ENCODE measurements around the gene PUS3.

The PUS3 gene

GRCh38 chr11:125934473-125934872 is 31.5 kb upstream of the PUS3 start:
- no peaks in the 10 kb centered on the region for H3F3A ChIP-seq (ENCODE audit: control insufficient read depth, insufficient read depth)
- H3K9me3 ChIP-seq (ENCODE audit: control insufficient read depth, insufficient read depth, low read length), result no peaks in the 10 kb centered on the region
- no peaks in the 10 kb centered on the region for H3K79me2 ChIP-seq (ENCODE audit: control insufficient read depth, low read length)
- H3K27me3 ChIP-seq (ENCODE audit: control insufficient read depth, low read length), result peaks cover 21% of the 10 kb centered on the region
- H3K36me3 ChIP-seq (ENCODE audit: control insufficient read depth, low read length), result no peaks in the 10 kb centered on the region
- TF ChIP-seq CTCF (IDR thresholded peaks at IDR 0.05; ENCODE audit: low read depth, low read length, poor library complexity, severe bottlenecking) (no peak), EZH2phosphoT487 (IDR thresholded peaks at IDR 0.05; ENCODE audit: borderline replicate concordance, low read length) (no peak)
- no peaks in the 10 kb centered on the region for H4K20me1 ChIP-seq (ENCODE audit: control insufficient read depth, insufficient read depth, low read depth, low read length)
- no peak overlapping the region for H3K4me3 ChIP-seq (ENCODE audit: low read length)
- no peak overlapping the region for H3K4me2 ChIP-seq (ENCODE audit: low read length)
- H3K4me1 ChIP-seq (ENCODE audit: control insufficient read depth, low read length), result peaks cover 2% of the 10 kb centered on the region; the same call in 1 of the 2 replicates
- H3K9me2 ChIP-seq (replicated peaks; ENCODE audit: control insufficient read depth, low read length), result no peaks in the 10 kb centered on the region
- H3K27ac ChIP-seq (ENCODE audit: low read depth, low read length), result no peak overlapping the region

- no peaks in the 10 kb centered on the region for H3K36me3 ChIP-seq (ENCODE audit: control insufficient read depth, low read length)
- H3K27ac ChIP-seq (ENCODE audit: low read depth, low read length), result no peak overlapping the region
- no peaks in the 10 kb centered on the region for H3K9me3 ChIP-seq (ENCODE audit: control insufficient read depth, insufficient read depth, low read length)
- no peak overlapping the region for H3K4me2 ChIP-seq (ENCODE audit: low read length)
- no peaks in the 10 kb centered on the region for H3K79me2 ChIP-seq (ENCODE audit: control insufficient read depth, low read length)
- H4K20me1 ChIP-seq (ENCODE audit: control insufficient read depth, insufficient read depth, low read depth, low read length), result no peaks in the 10 kb centered on the region
- no peaks in the 10 kb centered on the region for H3K4me1 ChIP-seq (ENCODE audit: control insufficient read depth, low read length)
- no peaks in the 10 kb centered on the region for H3K9me2 ChIP-seq (replicated peaks; ENCODE audit: control insufficient read depth, low read length)
- H3K27me3 ChIP-seq (ENCODE audit: control insufficient read depth, low read length), result peaks cover 26% of the 10 kb centered on the region
- H3F3A ChIP-seq (ENCODE audit: control insufficient read depth, insufficient read depth), result no peaks in the 10 kb centered on the region
- no peak for TF ChIP-seq EZH2phosphoT487 (IDR thresholded peaks at IDR 0.05; ENCODE audit: borderline replicate concordance, low read length)
- H3K4me3 ChIP-seq (ENCODE audit: low read length), result no peak overlapping the region
These were observed 30.2 kb upstream of the PUS3 start for GRCh38 chr11:125933030-125933813.

GRCh38 chr11:125932301-125932700 is 29.3 kb upstream of the PUS3 start:
- Histone ChIP-seq H4K20me1 (ENCODE audit: control insufficient read depth, insufficient read depth, low read depth, low read length) (no peaks in the 10 kb centered on the region), H3F3A (ENCODE audit: control insufficient read depth, insufficient read depth) (no peaks in the 10 kb centered on the region), H3K36me3 (ENCODE audit: control insufficient read depth, low read length) (no peaks in the 10 kb centered on the region), H3K4me1 (ENCODE audit: control insufficient read depth, low read length) (no peaks in the 10 kb centered on the region), H3K4me3 (ENCODE audit: low read length) (no peak overlapping the region), H3K4me2 (ENCODE audit: low read length) (no peak overlapping the region), H3K27ac (ENCODE audit: low read depth, low read length) (no peak overlapping the region), H3K79me2 (ENCODE audit: control insufficient read depth, low read length) (no peaks in the 10 kb centered on the region), H3K9me2 (replicated peaks; ENCODE audit: control insufficient read depth, low read length) (no peaks in the 10 kb centered on the region), H3K9me3 (ENCODE audit: control insufficient read depth, insufficient read depth, low read length) (no peaks in the 10 kb centered on the region), H3K27me3 (ENCODE audit: control insufficient read depth, low read length) (peaks cover 30% of the 10 kb centered on the region)
- TF ChIP-seq CTCF (IDR thresholded peaks at IDR 0.05; ENCODE audit: low read depth, low read length, poor library complexity, severe bottlenecking) (no peak), EZH2phosphoT487 (IDR thresholded peaks at IDR 0.05; ENCODE audit: borderline replicate concordance, low read length) (no peak)

GRCh38 chr11:125931668-125932067 is 28.7 kb upstream of the PUS3 start:
- no peaks in the 10 kb centered on the region for H3K4me1 ChIP-seq (ENCODE audit: control insufficient read depth, low read length)
- no peak overlapping the region for H3K27ac ChIP-seq (ENCODE audit: low read depth, low read length)
- H3K27me3 ChIP-seq (ENCODE audit: control insufficient read depth, low read length), result peaks cover 33% of the 10 kb centered on the region
- no peaks in the 10 kb centered on the region for H3F3A ChIP-seq (ENCODE audit: control insufficient read depth, insufficient read depth)
- H3K79me2 ChIP-seq (ENCODE audit: control insufficient read depth, low read length), result no peaks in the 10 kb centered on the region
- H3K9me3 ChIP-seq (ENCODE audit: control insufficient read depth, insufficient read depth, low read length), result no peaks in the 10 kb centered on the region
- TF ChIP-seq CTCF (IDR thresholded peaks at IDR 0.05; ENCODE audit: low read depth, low read length, poor library complexity, severe bottlenecking) (no peak), EZH2phosphoT487 (IDR thresholded peaks at IDR 0.05; ENCODE audit: borderline replicate concordance, low read length) (no peak)
- H3K4me2 ChIP-seq (ENCODE audit: low read length), result no peak overlapping the region
- no peaks in the 10 kb centered on the region for H4K20me1 ChIP-seq (ENCODE audit: control insufficient read depth, insufficient read depth, low read depth, low read length)
- H3K4me3 ChIP-seq (ENCODE audit: low read length), result no peak overlapping the region
- no peaks in the 10 kb centered on the region for H3K9me2 ChIP-seq (replicated peaks; ENCODE audit: control insufficient read depth, low read length)
- H3K36me3 ChIP-seq (ENCODE audit: control insufficient read depth, low read length), result no peaks in the 10 kb centered on the region
